Fibroblast of skin of right biceps (primary cell): ENCODE data around the gene TJP1.
"Not testable (repeated sequence)": the region's sequence is repeated elsewhere in the genome, so short reads cannot be mapped to it uniquely, and the experiment has no call there.

Source experiments
- DNase-seq: peaks from one replicate; pipeline ENCODE4 v3.0.0-alpha.2; 2013

The TJP1 gene

DNA sequence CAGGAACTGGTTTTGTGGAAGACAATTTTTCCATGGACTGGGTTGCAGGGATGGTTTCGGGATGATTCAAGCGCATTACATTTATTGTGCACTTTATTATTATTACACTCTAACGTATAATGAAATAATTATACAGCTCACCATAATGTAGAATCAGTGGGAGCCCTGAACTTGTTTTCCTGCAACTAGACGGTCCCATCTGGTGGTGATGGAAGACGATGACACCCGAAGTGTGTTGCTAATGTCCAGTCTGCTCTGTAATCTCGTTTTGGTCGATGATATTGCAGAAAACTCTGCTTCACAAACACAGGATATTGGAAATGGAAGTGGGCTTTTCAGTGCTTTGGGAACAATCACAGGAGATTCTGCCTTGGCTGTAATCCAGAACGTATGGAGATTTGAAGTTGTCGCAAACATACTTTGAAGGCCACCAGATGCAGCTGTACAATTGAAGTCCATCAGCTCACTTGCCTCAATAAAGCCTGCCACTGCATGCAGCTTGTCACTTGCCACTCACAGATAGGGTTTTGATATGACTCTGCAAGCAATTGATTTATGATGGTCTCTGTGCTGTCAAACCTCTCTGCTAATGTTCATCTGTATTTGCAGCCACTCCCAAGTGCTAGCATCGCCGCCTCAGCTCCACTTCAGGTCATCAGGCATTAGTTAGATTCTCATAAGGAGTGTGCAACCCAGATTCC lies 141.7 kb downstream of the TJP1 start:
- no peak for DNase-seq

DNA sequence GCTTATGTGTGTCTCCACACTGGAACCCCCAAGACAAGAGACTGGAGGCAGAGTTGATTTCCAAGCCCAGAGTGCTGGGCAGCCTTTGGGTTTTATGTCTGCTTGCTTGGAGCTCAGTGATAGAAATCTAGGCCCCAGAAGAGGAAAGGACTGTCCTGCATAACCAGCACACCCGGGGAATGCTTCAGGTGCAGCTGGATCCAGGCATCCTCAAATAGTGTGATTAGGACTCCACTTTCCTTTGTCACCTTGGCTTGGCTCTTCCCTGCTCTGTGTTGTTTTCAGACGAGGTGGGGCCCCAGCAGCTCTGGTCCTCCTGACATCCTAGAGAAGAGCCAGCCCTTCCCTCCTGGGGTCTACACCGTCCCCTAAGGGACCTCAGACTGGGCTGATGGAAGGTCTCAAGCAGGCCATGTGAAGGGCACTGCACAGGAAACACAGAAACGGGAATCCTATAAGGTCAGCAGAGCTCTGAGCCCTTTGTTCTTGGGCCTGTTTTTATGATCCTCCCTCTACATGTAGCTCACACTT lies 143.7 kb downstream of the TJP1 start:
- no peak for DNase-seq

DNA sequence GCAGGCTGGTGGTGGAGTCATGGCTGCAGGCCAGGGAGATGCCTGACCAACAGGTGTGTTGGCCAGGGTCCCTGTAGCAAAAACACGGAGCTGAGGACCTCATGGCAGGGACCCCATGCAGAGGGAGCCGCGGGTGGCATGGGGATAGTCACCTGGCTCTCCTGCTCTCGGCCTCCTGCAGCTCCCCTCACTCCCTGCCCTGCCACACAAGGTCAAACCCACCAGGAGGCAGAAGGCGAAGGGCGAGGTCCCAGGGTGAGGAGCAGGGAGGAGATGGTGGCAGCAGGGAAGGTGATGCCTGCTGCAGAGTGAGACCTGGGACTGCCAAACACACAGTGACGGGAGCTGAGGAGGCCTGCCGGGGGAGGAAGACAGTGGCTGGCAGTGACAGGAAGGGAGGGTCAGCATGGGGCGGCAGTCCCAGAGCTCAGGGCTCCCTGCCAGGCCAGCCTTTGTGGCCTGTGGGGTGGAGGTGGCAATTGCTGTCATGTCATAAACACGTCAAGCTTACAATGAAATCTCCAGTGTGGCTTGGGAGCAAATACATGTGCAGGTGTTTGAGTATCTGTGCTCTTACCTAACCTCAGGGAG lies 144.3 kb downstream of the TJP1 start:
- no peak for DNase-seq

DNA sequence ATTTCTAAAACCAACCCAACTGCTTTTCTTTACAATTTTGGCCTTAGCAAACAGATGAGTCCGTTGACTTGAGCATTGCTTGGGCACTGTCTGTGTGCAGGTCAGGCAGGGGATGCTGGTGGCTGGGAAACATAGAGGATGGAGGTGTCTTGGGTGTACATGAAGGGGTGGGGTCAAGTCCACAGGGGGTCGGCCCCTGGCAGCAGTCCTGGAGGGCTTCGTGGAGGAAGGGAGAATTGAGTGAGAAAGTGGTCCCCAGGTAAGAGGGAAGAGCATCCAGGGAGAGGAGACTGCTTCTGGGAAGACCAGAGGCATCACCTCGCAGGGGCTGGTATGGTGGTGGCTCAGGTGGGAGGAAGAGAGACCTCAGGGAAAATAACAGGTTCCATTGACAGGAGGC lies 144.8 kb downstream of the TJP1 start:
- DNase-seq = no peak

DNA sequence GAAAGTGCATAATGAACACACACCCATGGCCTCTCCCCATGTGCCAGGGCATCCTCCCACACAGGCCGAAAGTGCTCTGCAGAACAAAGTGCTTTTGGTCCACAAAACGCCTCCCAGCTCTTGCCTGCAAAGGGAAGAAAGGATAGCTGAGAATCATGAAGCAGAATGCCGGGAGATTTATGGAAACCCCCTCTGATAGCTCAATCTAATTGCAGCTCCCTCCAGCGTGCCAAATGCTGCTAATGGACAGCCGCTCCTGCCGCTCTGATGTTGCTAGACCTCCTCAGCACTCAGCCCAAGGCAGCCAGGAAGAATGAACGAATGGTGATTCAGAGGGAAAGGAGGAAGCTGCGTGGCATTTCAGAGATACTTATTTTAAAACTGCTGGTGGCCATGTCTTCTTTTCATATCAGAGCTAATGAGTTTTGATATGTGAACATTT lies 145.3 kb downstream of the TJP1 start:
- peak; percentile 61 for DNase-seq

DNA sequence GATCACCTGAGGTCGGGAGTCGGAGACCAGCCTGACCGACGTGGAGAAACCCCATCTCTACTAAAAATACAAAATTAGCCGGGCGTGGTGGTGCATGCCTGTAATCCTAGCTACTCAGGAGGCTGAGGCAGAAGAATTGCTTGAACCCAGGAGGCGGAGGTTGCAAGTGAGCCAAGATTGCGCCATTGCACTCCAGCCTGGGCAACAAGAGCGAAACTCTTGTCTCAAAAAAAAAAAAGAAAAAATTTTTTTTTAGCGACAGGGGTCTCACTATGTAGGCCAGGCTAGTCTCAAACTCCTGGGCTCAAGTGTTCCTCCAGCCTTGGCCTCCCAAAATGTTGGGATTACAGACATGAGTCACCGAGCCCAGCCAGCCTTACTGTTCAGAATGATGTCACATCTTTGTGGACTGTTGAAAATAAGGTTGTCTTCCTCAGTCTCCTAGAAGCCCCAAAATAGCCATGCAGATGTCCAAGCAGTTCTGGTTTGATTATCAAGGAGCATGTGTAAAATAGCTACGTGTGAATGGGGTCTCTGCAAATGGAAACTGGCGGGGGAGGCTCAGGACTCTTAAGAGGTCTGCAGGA lies 145.8 kb downstream of the TJP1 start:
- peak; percentile 59 for DNase-seq

DNA sequence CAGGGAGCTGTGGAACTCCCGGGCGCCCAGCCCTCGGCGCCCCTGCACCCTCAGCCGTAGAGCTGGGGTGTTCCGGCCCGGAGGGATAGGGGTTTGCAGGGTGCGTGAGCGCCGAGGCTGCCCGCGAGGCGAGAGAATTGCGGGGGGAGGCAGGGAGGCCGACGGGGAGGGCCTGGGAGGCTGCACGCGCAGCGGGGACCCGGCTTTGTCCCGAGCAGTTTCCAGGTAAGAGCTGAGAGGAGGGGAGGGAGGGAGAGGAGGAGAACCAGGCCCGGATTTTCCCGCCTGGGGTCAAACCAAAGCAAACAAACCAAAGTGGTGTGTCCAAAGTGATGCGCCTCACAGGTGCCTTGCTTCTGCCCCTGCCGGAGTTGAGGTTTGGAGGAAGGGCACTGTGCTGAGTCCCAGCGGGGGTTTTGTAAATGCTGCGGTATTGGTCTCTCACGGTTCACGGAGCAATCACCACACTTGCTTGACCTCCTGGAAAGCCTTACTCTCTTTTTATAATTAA lies 146.4 kb downstream of the TJP1 start:
- DNase-seq = no peak

DNA sequence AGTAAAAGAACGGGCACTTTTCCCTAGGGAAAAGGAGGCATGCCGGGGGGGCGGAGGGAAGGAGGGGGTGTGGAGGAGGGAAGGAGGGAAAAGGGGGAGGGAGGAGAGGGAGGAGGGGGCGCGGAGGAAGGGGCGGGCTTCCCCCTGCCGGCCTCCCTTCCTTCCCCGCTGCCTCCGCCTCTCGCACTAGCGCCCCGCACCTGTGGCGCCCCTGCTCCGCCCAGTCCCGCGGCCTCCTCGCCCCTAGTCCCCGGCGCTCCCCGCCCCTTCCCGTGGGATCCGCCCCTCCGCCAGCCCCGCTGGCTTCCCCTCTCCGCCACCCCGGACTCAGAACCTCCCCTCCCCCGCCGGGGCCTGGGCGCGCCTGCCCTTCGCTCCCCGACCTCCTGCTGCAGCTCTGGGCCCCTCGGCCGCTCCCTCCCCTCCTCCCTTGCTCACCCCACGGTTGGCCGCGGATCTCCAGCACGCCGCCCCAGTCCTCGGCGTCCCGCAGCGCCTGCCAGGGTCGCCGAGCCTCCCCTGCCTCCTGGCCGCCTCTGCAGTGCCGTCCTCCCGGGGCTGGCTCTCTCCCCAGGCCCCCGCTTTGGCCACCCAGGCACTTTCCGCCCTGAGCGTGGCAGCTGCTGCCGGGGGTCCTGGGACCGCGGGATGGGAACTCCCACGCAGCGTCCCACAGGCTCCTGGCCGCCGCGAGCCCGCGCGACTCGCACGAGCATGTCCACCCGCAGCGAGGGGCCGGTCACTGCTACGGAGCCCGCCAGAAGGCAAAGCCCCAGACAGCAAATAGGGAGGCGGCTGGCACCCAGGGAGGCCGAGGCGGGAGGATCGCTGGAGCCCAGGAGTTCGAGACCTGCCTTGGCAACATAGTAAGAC lies 147.4 kb downstream of the TJP1 start:
- DNase-seq = peak; percentile 52

DNA sequence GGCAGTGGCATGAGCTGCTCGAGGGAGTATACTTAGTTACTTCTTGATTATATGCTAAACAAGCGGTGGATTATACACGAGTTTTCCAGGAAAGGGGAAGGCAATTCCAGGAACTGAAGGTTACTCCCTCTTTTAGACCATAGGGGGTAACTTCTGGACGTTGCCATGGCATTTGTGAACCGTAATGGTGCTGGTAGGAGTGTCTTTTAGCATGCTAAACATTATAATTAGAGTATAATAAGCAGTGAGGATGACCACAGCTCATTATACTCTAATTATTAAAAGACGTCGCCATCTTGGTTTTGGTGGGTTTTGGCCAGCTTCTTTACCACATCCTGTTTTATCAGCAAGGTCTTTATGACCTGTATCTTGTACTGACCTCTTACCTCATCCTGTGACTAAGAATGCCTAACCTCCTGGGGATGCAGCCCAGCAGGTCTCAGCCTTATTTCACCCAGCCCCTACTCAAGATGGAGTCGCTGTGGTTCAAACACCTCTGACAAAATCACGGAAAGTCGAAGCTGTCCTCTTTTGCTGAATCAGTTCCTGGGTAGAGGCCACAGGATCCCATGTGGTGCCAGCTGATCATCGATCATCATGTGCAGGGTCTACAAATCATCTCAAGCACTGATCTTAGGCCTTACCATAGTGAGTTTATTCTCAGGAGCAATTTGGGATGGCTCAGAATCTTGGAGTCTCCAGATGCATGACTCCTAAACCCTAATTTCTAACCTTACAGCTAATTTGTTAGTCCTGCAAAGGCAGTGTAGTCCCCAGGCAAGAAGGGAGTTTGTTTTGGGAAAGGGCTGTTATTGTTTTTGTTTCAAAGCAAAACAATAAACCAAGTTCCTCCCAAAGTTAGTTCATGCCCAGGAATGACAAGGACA lies 149.1 kb downstream of the TJP1 start:
- DNase-seq = no peak

DNA sequence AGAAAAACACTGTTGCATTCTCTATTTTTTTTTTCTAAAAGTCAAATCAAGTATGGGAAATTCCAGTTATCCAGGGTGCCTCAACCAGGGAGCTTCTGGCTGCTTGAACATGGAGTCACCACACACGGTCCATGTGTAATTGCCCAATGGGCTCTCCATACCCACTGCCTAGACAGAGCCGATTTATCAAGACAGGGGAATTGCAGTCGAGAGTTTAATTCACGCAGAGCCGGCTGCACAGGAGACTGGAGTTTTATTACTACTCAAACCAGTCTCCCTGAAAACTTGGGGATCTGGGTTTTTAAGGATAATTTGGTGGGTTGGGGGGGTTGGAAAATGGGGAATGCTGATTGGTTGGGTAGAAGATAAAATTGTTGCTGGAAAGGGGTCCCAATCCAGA lies 149.8 kb downstream of the TJP1 start:
- no peak for DNase-seq

DNA sequence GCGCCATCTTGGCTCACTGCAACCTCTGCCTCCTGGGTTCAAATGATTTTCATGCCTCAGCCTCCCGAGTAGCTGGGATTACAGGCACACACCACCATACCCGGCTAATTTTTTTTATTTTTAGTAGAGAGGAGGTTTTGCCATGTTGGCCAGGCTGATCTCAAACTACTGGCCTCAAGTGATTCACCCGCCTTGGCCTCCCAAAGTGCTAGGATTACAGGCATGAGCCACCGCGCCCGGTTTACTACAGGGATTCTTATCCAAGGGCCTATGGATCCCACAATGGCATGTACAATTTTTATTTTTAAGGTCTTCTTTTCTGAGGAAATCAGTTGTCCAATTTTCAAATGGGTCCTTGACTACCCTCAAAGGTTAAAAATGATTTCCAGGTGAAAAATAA lies 150.2 kb downstream of the TJP1 start:
- DNase-seq = not testable (repeated sequence)

DNA sequence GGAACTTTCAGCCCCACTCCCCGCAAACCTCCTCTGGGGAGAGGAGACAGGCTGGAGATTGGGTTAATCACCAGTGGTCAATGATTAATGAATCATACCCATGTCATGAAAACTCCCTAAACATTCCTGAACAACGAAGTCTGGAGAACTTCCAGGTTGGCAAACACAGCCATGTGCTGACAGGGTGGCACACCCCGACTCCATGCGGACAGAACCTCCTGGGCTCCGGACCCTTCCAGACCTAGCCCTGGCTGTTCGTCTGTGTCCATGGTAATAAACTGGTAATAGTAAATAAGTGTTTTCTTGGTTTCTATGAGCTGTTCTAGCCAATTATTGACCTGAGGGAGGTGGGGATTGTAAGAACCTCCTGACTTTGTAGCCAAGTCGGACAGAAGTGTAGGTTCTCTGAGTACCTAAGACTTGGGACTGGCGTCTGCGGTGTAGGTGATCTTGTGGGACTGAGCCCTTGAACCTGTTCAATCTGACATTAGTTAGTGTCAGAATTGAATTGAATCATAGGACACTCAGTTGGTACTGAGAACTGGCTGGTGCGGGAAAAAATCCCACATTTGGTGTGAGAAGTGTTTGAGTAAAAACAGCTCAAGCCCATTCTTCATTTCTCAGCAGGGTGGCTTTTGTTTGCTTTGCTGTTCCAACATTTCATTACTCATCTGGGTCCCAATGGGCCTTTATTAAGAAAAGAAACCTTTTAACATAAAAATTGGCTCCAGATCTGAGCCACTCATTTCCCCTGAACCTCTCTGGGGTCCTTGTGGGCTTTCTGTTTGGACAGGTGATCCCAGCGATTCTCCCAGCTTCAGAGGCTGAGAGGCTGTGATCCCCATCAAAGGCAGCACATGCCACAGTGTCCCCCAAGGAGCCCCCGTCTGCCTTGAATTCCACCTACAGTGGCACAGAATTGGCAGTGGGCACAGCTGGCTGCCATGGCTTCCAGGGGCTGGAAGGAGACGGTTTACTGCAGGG lies 151.0 kb downstream of the TJP1 start:
- DNase-seq = peak; percentile 78

DNA sequence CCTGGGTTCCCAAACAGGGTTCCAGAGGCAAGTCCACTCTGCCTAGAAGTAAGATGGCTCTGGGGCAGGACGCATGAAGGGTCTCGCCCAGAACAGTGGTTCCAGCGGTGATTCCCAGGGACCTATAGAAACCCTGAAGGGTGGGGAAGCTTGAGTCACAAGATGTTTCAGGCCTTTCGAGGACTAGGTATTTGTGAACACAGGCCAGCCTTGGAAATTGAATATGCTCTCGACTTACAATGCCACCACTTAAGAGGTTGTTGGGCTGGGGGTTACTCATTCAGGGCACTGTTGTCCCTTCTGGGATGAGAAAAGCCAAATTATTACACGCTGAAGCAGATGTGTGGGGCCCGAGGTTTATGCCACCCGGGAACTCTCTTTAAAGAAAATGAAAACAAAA lies 152.0 kb downstream of the TJP1 start:
- DNase-seq = no peak

DNA sequence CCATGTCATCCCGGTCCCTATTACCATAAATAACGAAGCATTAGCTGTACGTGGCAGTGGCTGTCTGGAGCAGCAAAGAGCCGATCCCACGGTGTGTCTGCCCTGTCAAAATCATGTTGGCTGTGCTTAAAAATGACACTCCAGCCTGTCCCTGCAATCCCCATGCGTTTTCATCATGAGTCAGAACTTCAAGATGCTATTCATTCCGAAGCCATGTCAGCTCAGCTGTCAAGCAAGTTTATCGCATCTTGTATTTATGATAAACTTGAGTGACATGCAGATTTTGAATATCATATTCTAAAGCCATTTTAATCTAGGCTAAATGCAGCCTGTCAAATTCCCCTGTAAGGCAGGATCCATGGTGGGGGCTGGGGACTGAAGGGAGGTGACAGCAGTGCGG lies 152.4 kb downstream of the TJP1 start:
- DNase-seq = peak; percentile 72

DNA sequence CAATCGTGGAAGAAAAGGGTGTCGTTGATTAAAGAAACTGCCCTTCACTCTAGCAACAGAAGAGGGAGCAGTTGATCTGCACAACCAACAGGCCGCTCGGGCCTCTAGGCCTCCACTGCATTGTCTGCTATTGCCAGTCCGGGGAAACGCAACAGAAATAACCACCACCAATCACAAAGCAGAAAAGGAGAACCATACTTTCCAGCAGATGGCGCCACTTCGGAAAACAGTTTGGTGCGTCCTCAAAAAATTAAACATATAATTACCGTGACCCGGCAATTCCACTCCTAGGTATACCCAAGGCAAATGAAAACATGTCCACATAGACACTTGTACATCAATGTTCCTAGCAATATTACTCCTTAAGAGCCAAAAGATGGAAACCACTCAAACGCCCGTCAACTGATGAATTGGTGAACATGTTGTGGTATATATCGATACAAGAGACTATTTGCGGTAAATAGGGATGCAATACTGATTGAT lies 154.1 kb downstream of the TJP1 start:
- peak; percentile 84 for DNase-seq

DNA sequence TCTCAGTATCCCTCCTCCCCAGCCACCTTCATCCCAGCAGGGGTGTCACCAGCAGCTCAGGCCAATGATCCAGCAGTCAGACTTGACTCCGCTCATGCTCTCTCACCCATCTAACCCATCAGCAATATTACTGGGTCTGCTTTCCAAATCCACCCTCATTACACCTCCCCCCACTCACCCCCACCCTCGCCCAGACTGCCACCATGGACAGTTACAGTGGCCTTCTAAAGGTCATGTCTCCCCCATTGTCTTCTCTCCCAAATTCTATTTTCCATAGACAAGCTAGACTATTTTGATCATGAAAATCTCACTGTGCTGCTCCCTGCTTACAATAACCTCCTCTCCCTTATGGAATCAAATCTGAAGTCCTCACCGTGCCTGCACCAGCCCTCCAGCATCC lies 156.0 kb downstream of the TJP1 start:
- DNase-seq = no peak

DNA sequence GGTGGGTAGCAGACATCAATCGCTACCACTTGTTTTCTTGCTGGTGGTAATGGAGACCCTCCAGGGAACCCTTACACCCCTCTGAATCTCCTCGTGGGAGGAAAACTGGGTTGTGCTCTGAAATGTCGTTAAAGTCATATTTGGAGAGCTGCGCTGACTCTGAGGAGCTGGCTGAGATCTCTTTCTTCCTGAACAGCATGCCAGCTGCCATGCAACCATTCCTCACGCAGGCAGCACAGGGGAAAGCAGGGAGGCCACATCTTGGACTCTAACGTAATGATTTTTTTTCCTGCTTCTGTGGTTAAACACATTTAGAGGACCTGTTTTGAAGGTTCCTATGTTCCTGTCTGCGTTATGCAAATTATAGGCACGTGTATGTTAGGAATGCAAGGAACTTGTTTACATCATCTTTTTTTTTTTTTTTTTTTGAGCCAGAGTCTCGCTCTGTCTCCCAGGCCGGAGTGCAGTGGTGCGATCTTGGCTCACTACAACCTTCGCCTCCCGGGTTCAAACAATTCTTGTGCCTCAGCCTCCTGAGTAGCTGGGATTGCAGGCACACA lies 156.7 kb downstream of the TJP1 start:
- peak; percentile 19 for DNase-seq

DNA sequence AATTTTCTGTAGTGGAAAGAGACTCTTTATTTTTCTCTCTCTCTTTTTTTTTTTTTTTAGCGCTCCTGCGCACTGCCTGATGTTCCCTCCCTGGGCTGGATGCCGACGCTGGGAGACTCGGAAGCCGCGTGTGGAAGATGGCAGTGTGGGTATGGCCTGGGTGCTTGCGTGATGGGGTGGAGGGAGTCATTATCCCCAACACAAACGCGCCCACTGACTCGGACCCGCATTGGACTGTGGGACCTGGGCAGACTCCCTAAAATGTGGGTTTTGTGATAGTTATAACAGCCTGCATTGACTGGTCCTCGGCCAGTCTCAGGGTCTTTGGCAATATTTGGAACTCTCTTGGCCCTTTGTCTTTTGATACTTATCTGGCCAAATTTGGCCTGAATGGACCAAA lies 157.9 kb downstream of the TJP1 start:
- DNase-seq = no peak

DNA sequence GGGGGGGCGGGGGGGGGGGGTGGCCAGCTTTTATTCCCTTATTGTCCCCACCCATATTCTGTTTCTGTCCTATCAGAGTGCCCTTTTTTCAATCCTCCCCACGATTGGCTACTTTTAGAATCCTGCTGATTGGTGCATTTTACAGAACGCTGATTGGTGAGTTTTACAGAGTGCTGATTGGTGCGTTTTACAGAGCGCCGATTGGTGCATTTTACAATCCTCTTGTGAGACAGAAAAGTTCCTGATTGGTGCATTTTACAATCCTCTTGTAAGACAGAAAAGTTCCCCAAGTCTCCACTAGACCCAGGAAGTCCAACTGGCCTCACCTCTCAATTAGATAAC lies 164.8 kb downstream of the TJP1 start:
- DNase-seq = not testable (repeated sequence)
